Measurements from ENCODE around the gene PRKCE. TPM values are rescaled to one million over a fixed set of nuclear protein-coding genes. Genes with fewer than 3 reads are reported as not detected.

PRKCE gene
- total RNA-seq, 1 donor from 2014 or later = 18.4 TPM

GRCh38 chr2:46003903-46004473 lies 352.5 kb downstream of the PRKCE start:
- H3K4me1 Mint-ChIP-seq = peaks cover 31% of the 10 kb centered on the region
- TF ChIP-seq CTCF (IDR thresholded peaks at IDR 0.05; ENCODE audit: unreplicated experiment) = no peak

GRCh38 chr2:46006473-46007025 lies 355.1 kb downstream of the PRKCE start:
- Mint-ChIP-seq H3K36me3 (peaks cover 27% of the 10 kb centered on the region), H3K4me1 (peaks cover 14% of the 10 kb centered on the region), H3K4me3 (no peak overlapping the region), H3K27ac (no peak overlapping the region), H3K9me3 (no peaks in the 10 kb centered on the region), H3K27me3 (ENCODE audit: low read depth) (no peaks in the 10 kb centered on the region)
- TF ChIP-seq CTCF (IDR thresholded peaks at IDR 0.05; ENCODE audit: unreplicated experiment) = no peak
- DNase-seq (ENCODE audit: low spot score in 2 of 2, unreplicated experiment in 2 of 2) = no peak

More at GRCh38 chr2:46003903-46004473, 352.5 kb downstream of the PRKCE start:
- Mint-ChIP-seq H3K4me3 (no peak overlapping the region), H3K27ac (no peak overlapping the region), H3K36me3 (peaks cover 25% of the 10 kb centered on the region), H3K27me3 (ENCODE audit: low read depth) (no peaks in the 10 kb centered on the region), H3K9me3 (no peaks in the 10 kb centered on the region)
- DNase-seq (ENCODE audit: low spot score in 2 of 2, unreplicated experiment in 2 of 2) = no peak

GRCh38 chr2:46007412-46007811 lies 355.9 kb downstream of the PRKCE start:
- H3K36me3 Mint-ChIP-seq = peaks cover 28% of the 10 kb centered on the region
- H3K9me3 Mint-ChIP-seq = no peaks in the 10 kb centered on the region
- H3K4me3 Mint-ChIP-seq = no peak overlapping the region
- no peak for TF ChIP-seq CTCF (IDR thresholded peaks at IDR 0.05; ENCODE audit: unreplicated experiment)
- no peak overlapping the region for H3K27ac Mint-ChIP-seq
- peaks cover 5% of the 10 kb centered on the region for H3K4me1 Mint-ChIP-seq
- no peaks in the 10 kb centered on the region for H3K27me3 Mint-ChIP-seq (ENCODE audit: low read depth)
- DNase-seq (ENCODE audit: low spot score in 2 of 2, unreplicated experiment in 2 of 2) = no peak

- Mint-ChIP-seq H3K36me3 (peaks cover 24% of the 10 kb centered on the region), H3K27me3 (ENCODE audit: low read depth) (no peaks in the 10 kb centered on the region), H3K9me3 (no peaks in the 10 kb centered on the region), H3K4me3 (no peak overlapping the region), H3K27ac (no peak overlapping the region), H3K4me1 (peaks cover 4% of the 10 kb centered on the region)
- DNase-seq (ENCODE audit: low spot score in 2 of 2, unreplicated experiment in 2 of 2) = no peak
- no peak for TF ChIP-seq CTCF (IDR thresholded peaks at IDR 0.05; ENCODE audit: unreplicated experiment)
Measured at GRCh38 chr2:46008091-46008870, 356.8 kb downstream of the PRKCE start.

GRCh38 chr2:46009315-46009714 lies 357.8 kb downstream of the PRKCE start:
- H3K4me3 Mint-ChIP-seq = no peak overlapping the region
- no peak for DNase-seq (ENCODE audit: low spot score in 2 of 2, unreplicated experiment in 2 of 2)
- TF ChIP-seq CTCF (IDR thresholded peaks at IDR 0.05; ENCODE audit: unreplicated experiment) = no peak
- H3K9me3 Mint-ChIP-seq = no peaks in the 10 kb centered on the region
- H3K36me3 Mint-ChIP-seq = peaks cover 19% of the 10 kb centered on the region
- peaks cover 4% of the 10 kb centered on the region for H3K4me1 Mint-ChIP-seq
- no peaks in the 10 kb centered on the region for H3K27me3 Mint-ChIP-seq (ENCODE audit: low read depth)
- H3K27ac Mint-ChIP-seq = no peak overlapping the region

Measured in mesothelial cell of epicardium (in vitro differentiated cells).